Type B pancreatic cell (in vitro differentiated cells): ENCODE data around the gene MSI2. TPM values are rescaled to one million over a fixed set of nuclear protein-coding genes. Genes with fewer than 3 reads are reported as not detected.

Experiments
- DNase-seq: peaks from one replicate; pipeline ENCODE4 v3.0.0; 2021; ENCODE audit warnings: mixed read lengths; ENCODE audit not compliant: unreplicated experiment; ENCODE audit errors: extremely low spot score
- H3K27ac Mint-ChIP-seq: 2 replicates; pipeline ENCODE4 v1.8.0; 2021; ENCODE audit warnings: mild to moderate bottlenecking, mixed read lengths
- H3K27me3 Mint-ChIP-seq: 2 replicates; pipeline ENCODE4 v1.8.0; 2021; ENCODE audit warnings: mixed read lengths
- H3K36me3 Mint-ChIP-seq: 2 replicates; pipeline ENCODE4 v1.8.0; 2021; ENCODE audit warnings: mixed read lengths
- H3K4me1 Mint-ChIP-seq: one replicate; pipeline ENCODE4 v1.8.0; 2021; ENCODE audit warnings: mixed read lengths; ENCODE audit not compliant: unreplicated experiment
- H3K4me3 Mint-ChIP-seq: 2 replicates; pipeline ENCODE4 v1.8.0; 2021; ENCODE audit warnings: mild to moderate bottlenecking, mixed read lengths
- H3K9me3 Mint-ChIP-seq: 2 replicates; pipeline ENCODE4 v1.8.0; 2021; ENCODE audit warnings: mixed read lengths
- CTCF ChIP-seq: fragments of 200-600 bp; sonication (generic); conservative IDR thresholded peaks from 2 replicates; pipeline ENCODE4 v1.5.0; 2021; ENCODE audit warnings: antibody characterized with exemption, mild to moderate bottlenecking
- total RNA-seq: library from RNA; stranded (reverse); gene quantifications from 2 replicates; pipeline ENCODE4 v1.2.1, GENCODE V29; 2021; ENCODE audit warnings: low replicate concordance

MSI2 gene
- total RNA-seq, 1 donor from 2014 or later: 158 TPM

GRCh38 chr17:57481910-57482391 lies 225.6 kb downstream of the MSI2 start:
- Mint-ChIP-seq H3K4me1 (peaks cover 75% of the 10 kb centered on the region), H3K36me3 (peaks cover 15% of the 10 kb centered on the region), H3K27me3 (no peaks in the 10 kb centered on the region), H3K4me3 (no peak overlapping the region), H3K9me3 (no peaks in the 10 kb centered on the region), H3K27ac (peak overlapping the region; percentile 9)
- no peak for TF ChIP-seq CTCF
- no peak for DNase-seq

- H3K36me3 Mint-ChIP-seq: peaks cover 18% of the 10 kb centered on the region
- no peak for TF ChIP-seq CTCF
- H3K27ac Mint-ChIP-seq: no peak overlapping the region
- peaks cover 77% of the 10 kb centered on the region for H3K4me1 Mint-ChIP-seq
- H3K27me3 Mint-ChIP-seq: no peaks in the 10 kb centered on the region
- DNase-seq: no peak
- peak overlapping the region; percentile 1 for H3K4me3 Mint-ChIP-seq
- H3K9me3 Mint-ChIP-seq: no peaks in the 10 kb centered on the region
Measured at GRCh38 chr17:57482657-57483056, 226.3 kb downstream of the MSI2 start.

GRCh38 chr17:57484081-57484666 lies 227.9 kb downstream of the MSI2 start:
- peaks cover 15% of the 10 kb centered on the region for H3K36me3 Mint-ChIP-seq
- H3K27ac Mint-ChIP-seq: no peak overlapping the region
- H3K4me1 Mint-ChIP-seq: peaks cover 69% of the 10 kb centered on the region

GRCh38 chr17:57484826-57485565 lies 228.7 kb downstream of the MSI2 start:
- no peak overlapping the region for H3K27ac Mint-ChIP-seq
- TF ChIP-seq CTCF: no peak
- no peaks in the 10 kb centered on the region for H3K27me3 Mint-ChIP-seq
- H3K4me3 Mint-ChIP-seq: no peak overlapping the region
- peaks cover 74% of the 10 kb centered on the region for H3K4me1 Mint-ChIP-seq
- peaks cover 15% of the 10 kb centered on the region for H3K36me3 Mint-ChIP-seq
- DNase-seq: no peak
- no peaks in the 10 kb centered on the region for H3K9me3 Mint-ChIP-seq

More at GRCh38 chr17:57484081-57484666, 227.9 kb downstream of the MSI2 start:
- H3K9me3 Mint-ChIP-seq: no peaks in the 10 kb centered on the region
- H3K4me3 Mint-ChIP-seq: peak overlapping the region; percentile 16
- no peak for TF ChIP-seq CTCF
- no peak for DNase-seq
- H3K27me3 Mint-ChIP-seq: no peaks in the 10 kb centered on the region

- peaks cover 15% of the 10 kb centered on the region for H3K36me3 Mint-ChIP-seq
- no peak overlapping the region for H3K4me3 Mint-ChIP-seq
- TF ChIP-seq CTCF: no peak
- H3K9me3 Mint-ChIP-seq: no peaks in the 10 kb centered on the region
- no peaks in the 10 kb centered on the region for H3K27me3 Mint-ChIP-seq
- no peak for DNase-seq
- H3K27ac Mint-ChIP-seq: no peak overlapping the region
- H3K4me1 Mint-ChIP-seq: peaks cover 79% of the 10 kb centered on the region
Measured at GRCh38 chr17:57485566-57485865, 229.2 kb downstream of the MSI2 start.
